ENCODE data around the gene LGR6. TPM values are rescaled to one million over a fixed set of nuclear protein-coding genes. Genes with fewer than 3 reads are reported as not detected.

Gene LGR6
- total and polyA plus RNA-seq, 7 experiments from 2014 or later: 0.16 to 5.8 (median 0.33) TPM; not detected in 1

- H3K4me1 Mint-ChIP-seq: peaks cover 0 to 20% (median 10%) of the 10 kb centered on the region in 7 donors
- no peaks in the 10 kb centered on the region for H3K36me3 Mint-ChIP-seq
- no peak overlapping the region for H3K4me3 Mint-ChIP-seq
- DNase-seq: no peak
- H3K27me3 ChIP-seq (ENCODE audit: control insufficient read depth in 2 of 2, insufficient read depth in 2 of 2, low read length in 2 of 2): no peaks in the 10 kb centered on the region
- POLR2A ChIA-PET: no interaction called here
- H3K4me3 ChIP-seq (ENCODE audit: low read length): no peak overlapping the region
- no peak overlapping the region for H3K27ac ChIP-seq (ENCODE audit: low read depth, low read length)
- no peaks in the 10 kb centered on the region for H3K9me3 Mint-ChIP-seq
- H3K9me3 ChIP-seq (ENCODE audit: control insufficient read depth in 2 of 3, low read length in 3 of 3): no peaks in the 10 kb centered on the region
- CTCF ChIA-PET: interaction anchor here (0.6 kb wide), 1 partner anchor 360 kb away, joined by 3 read pairs; no protein-coding TSS in a partner anchor
- H3K36me3 ChIP-seq (ENCODE audit: control insufficient read depth in 2 of 3, insufficient read depth in 3 of 3, low read length in 3 of 3): no peaks in the 10 kb centered on the region
- peaks cover 0 to 12% (median 0%) of the 10 kb centered on the region in 5 donors for H3K27me3 Mint-ChIP-seq
- no peak for ATAC-seq
- H3K4me1 ChIP-seq (ENCODE audit: control insufficient read depth in 2 of 2, insufficient read depth in 2 of 2, low read length in 2 of 2): peaks cover 0 to 27% of the 10 kb centered on the region in 2 donors
- intact Hi-C loops (cut with micrococcal nuclease): no loop called here
- H3K27ac Mint-ChIP-seq: no peak overlapping the region
Observed at GRCh38 chr1:202205523-202206190, 12.1 kb downstream of the LGR6 start.

DNA sequence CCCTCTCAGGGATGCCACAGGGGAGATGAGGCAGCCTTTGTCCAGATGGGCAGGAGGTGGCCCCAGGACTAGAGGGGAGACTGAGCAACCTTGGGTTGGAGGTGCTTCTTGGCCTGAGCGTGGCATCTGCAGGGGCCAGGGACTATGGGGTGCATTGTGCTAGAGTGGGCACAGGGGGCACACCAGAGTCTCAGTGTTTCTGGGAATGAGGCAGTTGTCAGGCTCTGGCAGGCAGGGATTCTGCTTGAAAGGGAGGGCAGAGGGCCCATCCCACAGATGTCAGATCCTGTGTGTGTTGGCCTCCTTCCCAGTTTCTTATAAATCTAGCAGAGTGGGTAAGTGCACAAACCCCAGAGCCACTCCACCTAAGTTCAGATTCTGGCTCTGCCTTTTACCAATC, 13.7 kb downstream of the LGR6 start:
- ChIA-PET POLR2A (no interaction called here), CTCF (no interaction called here)
- no peaks in the 10 kb centered on the region for H3K27me3 ChIP-seq (ENCODE audit: control insufficient read depth in 2 of 2, insufficient read depth in 2 of 2, low read length in 2 of 2)
- H3K27me3 Mint-ChIP-seq: peaks cover 5 to 20% (median 6%) of the 10 kb centered on the region in 5 donors
- H3K27ac Mint-ChIP-seq: no peak overlapping the region
- intact Hi-C loops (cut with micrococcal nuclease): no loop called here
- ATAC-seq (no peak), DNase-seq (no peak)
- peaks cover 0 to 11% of the 10 kb centered on the region in 2 donors for H3K4me1 ChIP-seq (ENCODE audit: control insufficient read depth in 2 of 2, insufficient read depth in 2 of 2, low read length in 2 of 2)
- H3K27ac ChIP-seq (ENCODE audit: low read depth, low read length): no peak overlapping the region
- H3K36me3 Mint-ChIP-seq: no peaks in the 10 kb centered on the region
- no peaks in the 10 kb centered on the region for H3K9me3 Mint-ChIP-seq
- no peak overlapping the region for H3K4me3 ChIP-seq (ENCODE audit: low read length)
- no peaks in the 10 kb centered on the region for H3K36me3 ChIP-seq (ENCODE audit: control insufficient read depth in 2 of 3, insufficient read depth in 3 of 3, low read length in 3 of 3)
- no peaks in the 10 kb centered on the region for H3K9me3 ChIP-seq (ENCODE audit: control insufficient read depth in 2 of 3, low read length in 3 of 3)
- H3K4me3 Mint-ChIP-seq: no peak overlapping the region
- peaks cover 0 to 7% (median 0%) of the 10 kb centered on the region in 7 donors for H3K4me1 Mint-ChIP-seq

DNA sequence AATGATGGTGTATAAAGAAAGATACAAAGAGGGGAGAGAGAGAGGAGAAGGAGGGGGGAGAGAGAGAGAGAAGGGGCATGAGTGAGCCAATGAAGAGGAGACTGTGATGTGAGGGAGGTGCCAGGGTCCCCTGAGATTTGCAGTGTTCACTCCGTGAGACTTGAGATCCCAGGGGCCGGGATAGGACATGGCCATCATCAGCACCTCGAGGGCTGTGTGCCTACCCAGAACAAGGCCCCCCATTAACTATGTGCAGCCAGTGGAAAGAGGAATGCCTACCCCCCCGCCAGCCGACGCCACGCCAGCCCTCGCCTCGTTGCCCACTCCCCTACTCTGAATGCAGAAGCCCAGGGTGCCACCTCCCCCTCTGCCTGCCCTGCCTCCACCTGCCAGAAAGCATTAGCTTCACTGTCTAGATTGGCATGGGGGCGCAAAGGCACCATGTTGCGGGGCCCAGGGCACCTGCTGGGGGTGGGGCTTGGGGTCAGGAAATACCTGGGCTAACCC, 14.8 kb downstream of the LGR6 start:
- Mint-ChIP-seq H3K4me1 (peaks cover 0 to 4% (median 0%) of the 10 kb centered on the region in 7 donors), H3K36me3 (no peaks in the 10 kb centered on the region), H3K9me3 (no peaks in the 10 kb centered on the region), H3K27me3 (peaks cover 16 to 31% (median 17%) of the 10 kb centered on the region in 5 donors), H3K27ac (no peak overlapping the region), H3K4me3 (no peak overlapping the region)
- Histone ChIP-seq H3K27me3 (ENCODE audit: control insufficient read depth in 2 of 2, insufficient read depth in 2 of 2, low read length in 2 of 2) (no peaks in the 10 kb centered on the region), H3K27ac (ENCODE audit: low read depth, low read length) (no peak overlapping the region), H3K36me3 (ENCODE audit: control insufficient read depth in 2 of 3, insufficient read depth in 3 of 3, low read length in 3 of 3) (no peaks in the 10 kb centered on the region), H3K4me1 (ENCODE audit: control insufficient read depth in 2 of 2, insufficient read depth in 2 of 2, low read length in 2 of 2) (no peaks in the 10 kb centered on the region), H3K4me3 (ENCODE audit: low read length) (no peak overlapping the region), H3K9me3 (ENCODE audit: control insufficient read depth in 2 of 3, low read length in 3 of 3) (no peaks in the 10 kb centered on the region)
- POLR2A ChIA-PET: no interaction called here
- DNase-seq (no peak), ATAC-seq (no peak)
- intact Hi-C loops (cut with micrococcal nuclease): no loop called here
- CTCF ChIA-PET: no interaction called here

DNA sequence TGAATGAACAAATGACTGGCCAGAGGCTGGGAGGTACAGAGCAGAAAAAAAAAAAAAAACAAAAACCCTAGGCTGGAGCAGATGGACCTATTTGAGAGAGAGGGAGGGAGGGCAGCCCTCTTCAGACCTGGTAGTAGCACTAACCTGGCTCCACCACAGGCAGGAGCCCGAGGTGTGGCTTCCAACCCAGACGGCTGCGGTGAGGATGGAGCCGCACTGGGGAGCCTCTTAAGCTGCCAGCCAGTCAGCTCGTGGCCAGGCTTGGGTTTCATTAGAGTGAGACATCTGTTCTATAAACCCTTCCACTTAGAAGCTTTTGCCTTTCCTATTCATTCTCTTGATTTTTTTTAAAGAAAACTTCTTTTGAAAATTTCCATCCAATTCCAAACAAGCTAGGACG, 16.8 kb downstream of the LGR6 start:
- POLR2A ChIA-PET: interaction anchor here (0.6 to 1.0 kb wide), 2 partner anchors 8 to 16 kb away, joined by 3 read pairs; no protein-coding TSS in a partner anchor
- Mint-ChIP-seq H3K4me3 (no peak overlapping the region), H3K27ac (no peak overlapping the region), H3K27me3 (peaks cover 30 to 48% (median 31%) of the 10 kb centered on the region in 5 donors), H3K36me3 (no peaks in the 10 kb centered on the region), H3K4me1 (peaks cover 0 to 15% (median 9%) of the 10 kb centered on the region in 7 donors), H3K9me3 (no peaks in the 10 kb centered on the region)
- Histone ChIP-seq H3K4me3 (ENCODE audit: low read length) (no peak overlapping the region), H3K9me3 (ENCODE audit: control insufficient read depth in 2 of 3, low read length in 3 of 3) (no peaks in the 10 kb centered on the region), H3K27ac (ENCODE audit: low read depth, low read length) (no peak overlapping the region), H3K4me1 (ENCODE audit: control insufficient read depth in 2 of 2, insufficient read depth in 2 of 2, low read length in 2 of 2) (no peaks in the 10 kb centered on the region), H3K27me3 (ENCODE audit: control insufficient read depth in 2 of 2, insufficient read depth in 2 of 2, low read length in 2 of 2) (peaks cover 2 to 6% of the 10 kb centered on the region in 2 donors), H3K36me3 (ENCODE audit: control insufficient read depth in 2 of 3, insufficient read depth in 3 of 3, low read length in 3 of 3) (no peaks in the 10 kb centered on the region)
- intact Hi-C loops (cut with micrococcal nuclease): no loop called here
- CTCF ChIA-PET: no interaction called here
- DNase-seq (no peak), ATAC-seq (peak; percentile 49)

DNA sequence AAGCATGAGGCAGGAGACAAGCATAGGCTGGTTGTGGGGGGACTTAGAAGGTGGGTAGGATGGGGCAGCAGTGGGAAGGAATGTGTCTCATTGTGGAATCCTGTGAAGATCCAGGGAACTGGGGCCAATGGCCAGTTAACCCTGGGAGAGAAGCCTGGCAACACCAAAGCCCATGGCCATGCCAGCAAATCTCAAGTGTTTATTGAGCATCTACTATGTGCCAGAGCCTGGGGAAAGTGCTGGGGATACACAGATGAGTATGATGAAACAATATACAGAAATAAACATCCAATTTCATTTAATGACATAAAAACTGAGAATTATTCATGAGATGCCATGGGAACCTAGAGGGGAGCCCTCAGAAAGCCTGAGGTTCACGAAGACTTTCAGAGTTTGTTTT, 17.4 kb downstream of the LGR6 start:
- Histone ChIP-seq H3K4me1 (ENCODE audit: control insufficient read depth in 2 of 2, insufficient read depth in 2 of 2, low read length in 2 of 2) (no peaks in the 10 kb centered on the region), H3K9me3 (ENCODE audit: control insufficient read depth in 2 of 3, low read length in 3 of 3) (no peaks in the 10 kb centered on the region), H3K27me3 (ENCODE audit: control insufficient read depth in 2 of 2, insufficient read depth in 2 of 2, low read length in 2 of 2) (peaks cover 4 to 6% of the 10 kb centered on the region in 2 donors), H3K36me3 (ENCODE audit: control insufficient read depth in 2 of 3, insufficient read depth in 3 of 3, low read length in 3 of 3) (no peaks in the 10 kb centered on the region), H3K4me3 (ENCODE audit: low read length) (no peak overlapping the region), H3K27ac (ENCODE audit: low read depth, low read length) (no peak overlapping the region)
- Mint-ChIP-seq H3K27me3 (peaks cover 31 to 53% (median 36%) of the 10 kb centered on the region in 5 donors), H3K4me3 (no peak overlapping the region), H3K9me3 (no peaks in the 10 kb centered on the region), H3K4me1 (peaks cover 0 to 15% (median 9%) of the 10 kb centered on the region in 7 donors), H3K36me3 (no peaks in the 10 kb centered on the region), H3K27ac (no peak overlapping the region)
- ChIA-PET POLR2A (interaction anchor here (0.6 kb wide), 1 partner anchor 9 kb away, joined by 3 read pairs; no protein-coding TSS in a partner anchor), CTCF (no interaction called here)
- ATAC-seq (no peak), DNase-seq (no peak)
- intact Hi-C loops (cut with micrococcal nuclease): no loop called here

DNA sequence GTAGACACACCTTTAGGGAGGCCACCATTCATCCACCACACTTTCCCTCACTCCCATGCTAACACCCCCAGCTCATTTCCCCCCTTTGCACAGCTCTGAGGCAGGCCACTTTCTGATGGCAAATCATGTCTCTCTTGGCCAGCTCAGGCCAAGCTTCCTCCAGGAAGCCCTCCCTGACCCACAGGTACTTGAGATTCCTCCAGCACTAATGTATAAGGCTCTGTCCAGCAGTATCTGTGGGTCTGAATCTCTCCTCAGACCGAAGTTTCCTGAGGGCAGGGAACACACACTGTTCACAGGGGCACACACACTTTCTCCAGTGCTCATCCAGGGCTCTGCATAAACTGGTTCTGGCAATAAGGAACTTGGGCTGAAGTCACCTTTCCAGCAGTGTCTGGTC, 19.2 kb downstream of the LGR6 start:
- H3K27ac ChIP-seq (ENCODE audit: low read depth, low read length): no peak overlapping the region
- no peaks in the 10 kb centered on the region for H3K4me1 ChIP-seq (ENCODE audit: control insufficient read depth in 2 of 2, insufficient read depth in 2 of 2, low read length in 2 of 2)
- intact Hi-C loops (cut with micrococcal nuclease): no loop called here
- no peak overlapping the region for H3K4me3 ChIP-seq (ENCODE audit: low read length)
- no peaks in the 10 kb centered on the region for H3K9me3 ChIP-seq (ENCODE audit: control insufficient read depth in 2 of 3, low read length in 3 of 3)
- ATAC-seq: no peak
- no peak overlapping the region for H3K27ac Mint-ChIP-seq
- no peaks in the 10 kb centered on the region for H3K9me3 Mint-ChIP-seq
- no peaks in the 10 kb centered on the region for H3K36me3 Mint-ChIP-seq
- peaks cover 0 to 15% (median 9%) of the 10 kb centered on the region in 7 donors for H3K4me1 Mint-ChIP-seq
- DNase-seq: no peak
- H3K27me3 Mint-ChIP-seq: peaks cover 38 to 64% (median 52%) of the 10 kb centered on the region in 5 donors
- H3K27me3 ChIP-seq (ENCODE audit: control insufficient read depth in 2 of 2, insufficient read depth in 2 of 2, low read length in 2 of 2): peaks cover 4 to 6% of the 10 kb centered on the region in 2 donors
- no peaks in the 10 kb centered on the region for H3K36me3 ChIP-seq (ENCODE audit: control insufficient read depth in 2 of 3, insufficient read depth in 3 of 3, low read length in 3 of 3)
- no peak overlapping the region for H3K4me3 Mint-ChIP-seq
- ChIA-PET POLR2A (no interaction called here), CTCF (no interaction called here)
